HepG2 (cell line): ENCODE results near the gene GGA1. TPM values are rescaled to one million over a fixed set of nuclear protein-coding genes. Genes with fewer than 3 reads are reported as not detected.
A peak's percentile ranks its signal among the peaks of the same experiment; 100 is the strongest.

Experiments
- FOSL2 ChIP-seq: sonication (generic); formaldehyde crosslinking; IDR thresholded peaks from 2 replicates; pipeline ENCODE4 v1.4.0; 2020; ENCODE audit warnings: missing genetic modification reagents
- FOXM1 ChIP-seq: sonication (generic); formaldehyde crosslinking; IDR thresholded peaks from 2 replicates; pipeline ENCODE4 v1.5.0; 2020; ENCODE audit warnings: missing genetic modification reagents
- HCFC1 ChIP-seq: fragments of 150-350 bp; IDR thresholded peaks from 2 replicates; pipeline ENCODE4 v1.6.1; 2014; ENCODE audit warnings: low read depth, low read length
- JDP2 ChIP-seq: sonication (generic); formaldehyde crosslinking; IDR thresholded peaks from 2 replicates; pipeline ENCODE4 v1.8.1; 2022; ENCODE audit warnings: missing genetic modification reagents, borderline replicate concordance
- KLF6 ChIP-seq: IDR thresholded peaks from 2 replicates; pipeline ENCODE4 v1.8.0; 2016; ENCODE audit warnings: missing biosample characterization, missing genetic modification reagents
- NKX3-1 ChIP-seq: sonication (generic); formaldehyde crosslinking; IDR thresholded peaks from 2 replicates; pipeline ENCODE4 v1.5.0; 2020; ENCODE audit warnings: missing genetic modification reagents
- ONECUT2 ChIP-seq: sonication (generic); formaldehyde crosslinking; IDR thresholded peaks from 2 replicates; pipeline ENCODE4 v1.4.0; 2020; ENCODE audit warnings: missing genetic modification reagents
- RFX5 ChIP-seq: IDR thresholded peaks from 2 replicates; pipeline ENCODE4 v1.6.1; 2011; ENCODE audit warnings: low read depth, low read length, improper control_type of control experiment
- ZC3H13 ChIP-seq: sonication (generic); formaldehyde crosslinking; IDR thresholded peaks from 2 replicates; pipeline ENCODE4 v1.8.1; 2023; ENCODE audit warnings: mild to moderate bottlenecking, missing genetic modification reagents, moderate library complexity
- ZNF234 ChIP-seq: sonication (generic); formaldehyde crosslinking; conservative IDR thresholded peaks from 2 replicates; pipeline ENCODE4 v1.5.1; 2020; ENCODE audit warnings: mild to moderate bottlenecking, missing genetic modification reagents
- ZNF317 ChIP-seq: sonication (generic); formaldehyde crosslinking; IDR thresholded peaks from 2 replicates; pipeline ENCODE4 v1.5.0; 2020; ENCODE audit warnings: mild to moderate bottlenecking, missing genetic modification reagents
- ZNF607 ChIP-seq: sonication (generic); formaldehyde crosslinking; IDR thresholded peaks from 2 replicates; pipeline ENCODE4 v1.5.1; 2020; ENCODE audit warnings: missing genetic modification reagents, mild to moderate bottlenecking, borderline replicate concordance
- ZNF816 ChIP-seq: sonication (generic); formaldehyde crosslinking; IDR thresholded peaks from 2 replicates; pipeline ENCODE4 v1.8.0; 2022; ENCODE audit warnings: missing genetic modification reagents, mild to moderate bottlenecking, borderline replicate concordance
- ZNF839 ChIP-seq: sonication (generic); formaldehyde crosslinking; IDR thresholded peaks from 2 replicates; pipeline ENCODE4 v1.4.0; 2020; ENCODE audit warnings: missing genetic modification reagents, mild to moderate bottlenecking, borderline replicate concordance
- polyA plus RNA-seq, 8 experiments: library from polyadenylated mRNA; depleted of rRNA in 3 of 8; stranded (reverse) in 7 of 8; unstranded in 1 of 8; fragments of >200 nt; fragmentation: Illumina TruSeq in 4 of 8; extraction: Trizol in 4 of 8; gene quantifications; 2 replicates each; pipeline versions ENCODE4 v1.2.1 to v1.2.3, GENCODE V29; 2011 to 2016; ENCODE audit warnings: low read depth in 4 of 8, missing spikeins in 1 of 8, mixed read lengths in 1 of 8; ENCODE audit not compliant: insufficient read depth in 1 of 8
- total RNA-seq, 5 experiments: library from RNA; depleted of rRNA; stranded (reverse); fragments of >200 nt; fragmentation: Illumina TruSeq; extraction: Trizol; gene quantifications; 2 replicates each; pipeline ENCODE4 v1.2.3, GENCODE V29; 2016; ENCODE audit warnings: low read depth in 1 of 5
- TF ChIP-seq, protein P1 (sequence below), 2 experiments: sonication (generic) in 1 of 2; formaldehyde crosslinking in 1 of 2; IDR thresholded peaks; 2 replicates each; pipeline versions ENCODE4 v1.4.0 to v1.6.1; 2016 to 2020; ENCODE audit warnings: borderline replicate concordance in 1 of 2, low read depth in 1 of 2, mild to moderate bottlenecking in 1 of 2, missing genetic modification reagents in 1 of 2
- TF ChIP-seq, protein P2 (sequence below): sonication (generic); formaldehyde crosslinking; IDR thresholded peaks from 2 replicates; pipeline ENCODE4 v1.4.0; 2020; ENCODE audit warnings: missing genetic modification reagents, borderline replicate concordance
- TF ChIP-seq, protein P3 (sequence below): sonication (generic); formaldehyde crosslinking; IDR thresholded peaks from 2 replicates; pipeline ENCODE4 v1.5.0; 2020; ENCODE audit warnings: mild to moderate bottlenecking, low read depth, missing genetic modification reagents, borderline replicate concordance
- TF ChIP-seq, protein P4 (sequence below): sonication (generic); formaldehyde crosslinking; IDR thresholded peaks from 2 replicates; pipeline ENCODE4 v1.4.0; 2020; ENCODE audit warnings: mild to moderate bottlenecking, missing genetic modification reagents

GGA1 gene
- total and polyA plus RNA-seq, 2 of the 13 experiments (the other 11 are each of a cell fraction or from before 2014, with no cell fraction given) = 29.1 to 87.2 TPM

GRCh38 chr22:37607010-37607934 is 1.4 kb upstream of the GGA1 start (continued):
- TF ChIP-seq, protein P1, sequence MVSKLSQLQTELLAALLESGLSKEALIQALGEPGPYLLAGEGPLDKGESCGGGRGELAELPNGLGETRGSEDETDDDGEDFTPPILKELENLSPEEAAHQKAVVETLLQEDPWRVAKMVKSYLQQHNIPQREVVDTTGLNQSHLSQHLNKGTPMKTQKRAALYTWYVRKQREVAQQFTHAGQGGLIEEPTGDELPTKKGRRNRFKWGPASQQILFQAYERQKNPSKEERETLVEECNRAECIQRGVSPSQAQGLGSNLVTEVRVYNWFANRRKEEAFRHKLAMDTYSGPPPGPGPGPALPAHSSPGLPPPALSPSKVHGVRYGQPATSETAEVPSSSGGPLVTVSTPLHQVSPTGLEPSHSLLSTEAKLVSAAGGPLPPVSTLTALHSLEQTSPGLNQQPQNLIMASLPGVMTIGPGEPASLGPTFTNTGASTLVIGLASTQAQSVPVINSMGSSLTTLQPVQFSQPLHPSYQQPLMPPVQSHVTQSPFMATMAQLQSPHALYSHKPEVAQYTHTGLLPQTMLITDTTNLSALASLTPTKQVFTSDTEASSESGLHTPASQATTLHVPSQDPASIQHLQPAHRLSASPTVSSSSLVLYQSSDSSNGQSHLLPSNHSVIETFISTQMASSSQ (IDR thresholded peaks at IDR 0.05; ENCODE audit: low read depth) = no peak
- TF ChIP-seq, protein P1 (CRISPR knock-in tag; IDR thresholded peaks at IDR 0.05; ENCODE audit: borderline replicate concordance) = no peak
- no peak for TF ChIP-seq RFX5
- TF ChIP-seq, protein P2, sequence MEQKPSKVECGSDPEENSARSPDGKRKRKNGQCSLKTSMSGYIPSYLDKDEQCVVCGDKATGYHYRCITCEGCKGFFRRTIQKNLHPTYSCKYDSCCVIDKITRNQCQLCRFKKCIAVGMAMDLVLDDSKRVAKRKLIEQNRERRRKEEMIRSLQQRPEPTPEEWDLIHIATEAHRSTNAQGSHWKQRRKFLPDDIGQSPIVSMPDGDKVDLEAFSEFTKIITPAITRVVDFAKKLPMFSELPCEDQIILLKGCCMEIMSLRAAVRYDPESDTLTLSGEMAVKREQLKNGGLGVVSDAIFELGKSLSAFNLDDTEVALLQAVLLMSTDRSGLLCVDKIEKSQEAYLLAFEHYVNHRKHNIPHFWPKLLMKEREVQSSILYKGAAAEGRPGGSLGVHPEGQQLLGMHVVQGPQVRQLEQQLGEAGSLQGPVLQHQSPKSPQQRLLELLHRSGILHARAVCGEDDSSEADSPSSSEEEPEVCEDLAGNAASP (CRISPR knock-in tag) = peak; percentile 82
- no peak for TF ChIP-seq ZC3H13
- no peak for TF ChIP-seq ZNF317 (CRISPR knock-in tag)
- no peak for TF ChIP-seq FOXM1 (CRISPR knock-in tag)
- no peak for TF ChIP-seq JDP2 (CRISPR knock-in tag)
- TF ChIP-seq NKX3-1 (CRISPR knock-in tag) = no peak
- TF ChIP-seq, protein P3, sequence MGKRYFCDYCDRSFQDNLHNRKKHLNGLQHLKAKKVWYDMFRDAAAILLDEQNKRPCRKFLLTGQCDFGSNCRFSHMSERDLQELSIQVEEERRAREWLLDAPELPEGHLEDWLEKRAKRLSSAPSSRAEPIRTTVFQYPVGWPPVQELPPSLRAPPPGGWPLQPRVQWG (CRISPR knock-in tag) = no peak
- no peak for TF ChIP-seq ZNF607 (CRISPR knock-in tag)
- 0 out of 2 replicates have a peak, but pooled peaks have one; percentile 48 for TF ChIP-seq FOSL2 (CRISPR knock-in tag)
- no peak for TF ChIP-seq HCFC1
- TF ChIP-seq, protein P4, sequence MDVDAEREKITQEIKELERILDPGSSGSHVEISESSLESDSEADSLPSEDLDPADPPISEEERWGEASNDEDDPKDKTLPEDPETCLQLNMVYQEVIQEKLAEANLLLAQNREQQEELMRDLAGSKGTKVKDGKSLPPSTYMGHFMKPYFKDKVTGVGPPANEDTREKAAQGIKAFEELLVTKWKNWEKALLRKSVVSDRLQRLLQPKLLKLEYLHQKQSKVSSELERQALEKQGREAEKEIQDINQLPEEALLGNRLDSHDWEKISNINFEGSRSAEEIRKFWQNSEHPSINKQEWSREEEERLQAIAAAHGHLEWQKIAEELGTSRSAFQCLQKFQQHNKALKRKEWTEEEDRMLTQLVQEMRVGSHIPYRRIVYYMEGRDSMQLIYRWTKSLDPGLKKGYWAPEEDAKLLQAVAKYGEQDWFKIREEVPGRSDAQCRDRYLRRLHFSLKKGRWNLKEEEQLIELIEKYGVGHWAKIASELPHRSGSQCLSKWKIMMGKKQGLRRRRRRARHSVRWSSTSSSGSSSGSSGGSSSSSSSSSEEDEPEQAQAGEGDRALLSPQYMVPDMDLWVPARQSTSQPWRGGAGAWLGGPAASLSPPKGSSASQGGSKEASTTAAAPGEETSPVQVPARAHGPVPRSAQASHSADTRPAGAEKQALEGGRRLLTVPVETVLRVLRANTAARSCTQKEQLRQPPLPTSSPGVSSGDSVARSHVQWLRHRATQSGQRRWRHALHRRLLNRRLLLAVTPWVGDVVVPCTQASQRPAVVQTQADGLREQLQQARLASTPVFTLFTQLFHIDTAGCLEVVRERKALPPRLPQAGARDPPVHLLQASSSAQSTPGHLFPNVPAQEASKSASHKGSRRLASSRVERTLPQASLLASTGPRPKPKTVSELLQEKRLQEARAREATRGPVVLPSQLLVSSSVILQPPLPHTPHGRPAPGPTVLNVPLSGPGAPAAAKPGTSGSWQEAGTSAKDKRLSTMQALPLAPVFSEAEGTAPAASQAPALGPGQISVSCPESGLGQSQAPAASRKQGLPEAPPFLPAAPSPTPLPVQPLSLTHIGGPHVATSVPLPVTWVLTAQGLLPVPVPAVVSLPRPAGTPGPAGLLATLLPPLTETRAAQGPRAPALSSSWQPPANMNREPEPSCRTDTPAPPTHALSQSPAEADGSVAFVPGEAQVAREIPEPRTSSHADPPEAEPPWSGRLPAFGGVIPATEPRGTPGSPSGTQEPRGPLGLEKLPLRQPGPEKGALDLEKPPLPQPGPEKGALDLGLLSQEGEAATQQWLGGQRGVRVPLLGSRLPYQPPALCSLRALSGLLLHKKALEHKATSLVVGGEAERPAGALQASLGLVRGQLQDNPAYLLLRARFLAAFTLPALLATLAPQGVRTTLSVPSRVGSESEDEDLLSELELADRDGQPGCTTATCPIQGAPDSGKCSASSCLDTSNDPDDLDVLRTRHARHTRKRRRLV (CRISPR knock-in tag) = no peak
- no peak for TF ChIP-seq ZNF839 (CRISPR knock-in tag)
- TF ChIP-seq ONECUT2 = no peak
- 0 out of 2 replicates have a peak, but pooled peaks have one; percentile 32 for TF ChIP-seq KLF6
- no peak for TF ChIP-seq ZNF816 (CRISPR knock-in tag)
- TF ChIP-seq ZNF234 = no peak
